HepG2 (cell line): ENCODE data around the gene FBXL22.

Experiments
- ATF3 ChIP-seq: sonication (generic); formaldehyde crosslinking; IDR thresholded peaks from 2 replicates; pipeline ENCODE4 v1.4.0; 2020; ENCODE audit warnings: missing genetic modification reagents
- EED ChIP-seq: sonication (generic); formaldehyde crosslinking; IDR thresholded peaks from 2 replicates; pipeline ENCODE4 v1.5.0; 2020; ENCODE audit warnings: mild to moderate bottlenecking, missing genetic modification reagents
- EZH2 ChIP-seq: conservative IDR thresholded peaks from 2 replicates; pipeline ENCODE4 v1.6.1; 2012; ENCODE audit warnings: mild to moderate bottlenecking, low read depth, low read length, moderate library complexity
- FOXK1 ChIP-seq: sonication (generic); formaldehyde crosslinking; IDR thresholded peaks from 2 replicates; pipeline ENCODE4 v1.4.0; 2020; ENCODE audit warnings: low read depth, missing genetic modification reagents, borderline replicate concordance
- KDM5B ChIP-seq: sonication (generic); formaldehyde crosslinking; IDR thresholded peaks from 2 replicates; pipeline ENCODE4 v1.4.0; 2020; ENCODE audit warnings: missing genetic modification reagents, mild to moderate bottlenecking, borderline replicate concordance
- POLR2A ChIP-seq, 2 experiments: IDR thresholded peaks; 2 replicates each; pipeline ENCODE4 v1.6.1; 2011; ENCODE audit warnings: low read depth in 2 of 2, low read length in 2 of 2, mild to moderate bottlenecking in 1 of 2, moderate library complexity in 1 of 2; ENCODE audit not compliant: insufficient read depth in 1 of 2
- ZNF180 ChIP-seq: sonication (generic); formaldehyde crosslinking; IDR thresholded peaks from 2 replicates; pipeline ENCODE4 v1.4.0; 2020; ENCODE audit warnings: low read depth, missing genetic modification reagents, borderline replicate concordance
- ZNF292 ChIP-seq: sonication (generic); formaldehyde crosslinking; IDR thresholded peaks from 2 replicates; pipeline ENCODE4 v1.8.1; 2022; ENCODE audit warnings: mild to moderate bottlenecking, low read depth, missing genetic modification reagents, borderline replicate concordance
- ZNF530 ChIP-seq: sonication (generic); formaldehyde crosslinking; IDR thresholded peaks from 2 replicates; pipeline ENCODE4 v1.5.0; 2020; ENCODE audit warnings: low read depth, mild to moderate bottlenecking, missing genetic modification reagents
- ZNF580 ChIP-seq: IDR thresholded peaks from 2 replicates; pipeline ENCODE4 v1.6.1; 2016; ENCODE audit warnings: low read depth, borderline replicate concordance
- ZNF660 ChIP-seq: sonication (generic); formaldehyde crosslinking; IDR thresholded peaks from 2 replicates; pipeline ENCODE4 v1.5.1; 2020; ENCODE audit warnings: mild to moderate bottlenecking, low read depth, missing genetic modification reagents, borderline replicate concordance

GRCh38 chr15:63595065-63595464 is 2.1 kb upstream of the FBXL22 start:
- no peak for TF ChIP-seq FOXK1 (CRISPR knock-in tag)
- TF ChIP-seq KDM5B: no peak
- TF ChIP-seq ZNF292: no peak
- TF ChIP-seq ZNF530 (CRISPR knock-in tag): no peak
- no peak for TF ChIP-seq ZNF180
- no peak for TF ChIP-seq ATF3 (CRISPR knock-in tag)
- no peak for TF ChIP-seq POLR2A (IDR thresholded peaks at IDR 0.05; ENCODE audit: insufficient read depth in 1 of 2, low read depth in 2 of 2, low read length in 2 of 2)
- no peak for TF ChIP-seq EZH2
- no peak for TF ChIP-seq EED (CRISPR knock-in tag)
- TF ChIP-seq ZNF580 (CRISPR knock-in tag): no peak
- TF ChIP-seq ZNF660 (CRISPR knock-in tag): no peak
